Progenitor cell of endocrine pancreas (in vitro differentiated cells): ENCODE results near the gene SRGAP1. TPM values are rescaled to one million over a fixed set of nuclear protein-coding genes. Genes with fewer than 3 reads are reported as not detected.

Experiments used
- DNase-seq: peaks from one replicate; pipeline ENCODE4 v3.0.0; 2021; ENCODE audit warnings: low spot score; ENCODE audit not compliant: unreplicated experiment
- H3K27ac Mint-ChIP-seq: 2 replicates; pipeline ENCODE4 v1.8.0; 2021; ENCODE audit warnings: mild to moderate bottlenecking, moderate library complexity, mixed read lengths
- H3K27me3 Mint-ChIP-seq: 2 replicates; pipeline ENCODE4 v1.8.0; 2021; ENCODE audit warnings: mixed read lengths
- H3K36me3 Mint-ChIP-seq: 2 replicates; pipeline ENCODE4 v1.8.0; 2022; ENCODE audit warnings: mixed read lengths; ENCODE audit not compliant: insufficient read depth
- H3K4me1 Mint-ChIP-seq: 2 replicates; pipeline ENCODE4 v1.8.0; 2021; ENCODE audit warnings: low read depth, mixed read lengths
- H3K4me3 Mint-ChIP-seq: 2 replicates; pipeline ENCODE4 v1.8.0; 2021; ENCODE audit warnings: low read depth, mild to moderate bottlenecking, moderate library complexity, mixed read lengths
- H3K9me3 Mint-ChIP-seq: 2 replicates; pipeline ENCODE4 v1.8.0; 2021; ENCODE audit warnings: low read depth, mixed read lengths
- total RNA-seq: library from RNA; stranded (reverse); gene quantifications from 2 replicates; pipeline ENCODE4 v1.2.1, GENCODE V29; 2021
- TF ChIP-seq, protein P1 (sequence below): fragments of 200-600 bp; sonication (generic); IDR thresholded peaks from one replicate; pipeline ENCODE4 v1.5.0; 2021; ENCODE audit warnings: antibody characterized with exemption, mild to moderate bottlenecking; ENCODE audit not compliant: unreplicated experiment

Gene SRGAP1
- total RNA-seq, 1 donor from 2014 or later: 23.1 TPM

GRCh38 chr12:63822352-63822751, 22.1 kb upstream of the SRGAP1 start:
- Mint-ChIP-seq H3K4me1 (no peaks in the 10 kb centered on the region), H3K36me3 (peaks cover 1% of the 10 kb centered on the region), H3K9me3 (peaks cover 18% of the 10 kb centered on the region), H3K27ac (peak overlapping the region; percentile 62), H3K27me3 (no peaks in the 10 kb centered on the region), H3K4me3 (no peak overlapping the region)
- TF ChIP-seq, protein P1, sequence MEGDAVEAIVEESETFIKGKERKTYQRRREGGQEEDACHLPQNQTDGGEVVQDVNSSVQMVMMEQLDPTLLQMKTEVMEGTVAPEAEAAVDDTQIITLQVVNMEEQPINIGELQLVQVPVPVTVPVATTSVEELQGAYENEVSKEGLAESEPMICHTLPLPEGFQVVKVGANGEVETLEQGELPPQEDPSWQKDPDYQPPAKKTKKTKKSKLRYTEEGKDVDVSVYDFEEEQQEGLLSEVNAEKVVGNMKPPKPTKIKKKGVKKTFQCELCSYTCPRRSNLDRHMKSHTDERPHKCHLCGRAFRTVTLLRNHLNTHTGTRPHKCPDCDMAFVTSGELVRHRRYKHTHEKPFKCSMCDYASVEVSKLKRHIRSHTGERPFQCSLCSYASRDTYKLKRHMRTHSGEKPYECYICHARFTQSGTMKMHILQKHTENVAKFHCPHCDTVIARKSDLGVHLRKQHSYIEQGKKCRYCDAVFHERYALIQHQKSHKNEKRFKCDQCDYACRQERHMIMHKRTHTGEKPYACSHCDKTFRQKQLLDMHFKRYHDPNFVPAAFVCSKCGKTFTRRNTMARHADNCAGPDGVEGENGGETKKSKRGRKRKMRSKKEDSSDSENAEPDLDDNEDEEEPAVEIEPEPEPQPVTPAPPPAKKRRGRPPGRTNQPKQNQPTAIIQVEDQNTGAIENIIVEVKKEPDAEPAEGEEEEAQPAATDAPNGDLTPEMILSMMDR: no peak
- no peak for DNase-seq

- DNase-seq: no peak
- Mint-ChIP-seq H3K4me1 (no peaks in the 10 kb centered on the region), H3K27ac (no peak overlapping the region), H3K4me3 (no peak overlapping the region), H3K36me3 (peaks cover 1% of the 10 kb centered on the region), H3K9me3 (peaks cover 18% of the 10 kb centered on the region), H3K27me3 (no peaks in the 10 kb centered on the region)
- TF ChIP-seq, protein P1: no peak
These were observed 21.5 kb upstream of the SRGAP1 start for GRCh38 chr12:63823040-63823439.

DNA sequence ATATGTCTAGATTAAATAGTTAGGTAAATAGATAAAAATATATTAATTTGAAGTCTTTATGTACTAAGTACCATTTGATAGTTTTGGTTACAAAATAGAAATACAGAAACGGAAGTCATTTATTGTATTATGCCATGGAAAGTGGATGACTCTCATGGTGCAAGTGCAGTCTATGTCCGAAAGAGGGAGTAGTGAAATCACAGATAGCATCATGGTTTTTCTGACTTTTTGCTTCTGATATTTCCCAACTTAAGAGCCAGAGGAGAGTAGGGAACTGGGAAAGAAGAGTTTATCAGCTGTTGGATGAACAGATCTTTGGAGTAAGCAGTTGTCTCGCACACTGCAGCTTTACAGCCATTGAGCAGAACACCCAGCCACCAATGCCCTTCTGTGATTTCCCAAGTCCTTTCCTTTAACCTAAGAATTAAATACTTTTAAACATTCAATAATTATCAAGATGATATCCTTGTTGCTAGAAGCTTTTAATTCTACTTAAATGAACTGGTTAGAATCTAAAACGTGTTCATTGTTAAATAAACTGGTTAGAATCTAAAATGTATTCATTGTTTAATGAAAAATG, 18.4 kb upstream of the SRGAP1 start:
- no peak overlapping the region for H3K27ac Mint-ChIP-seq
- H3K36me3 Mint-ChIP-seq: peaks cover 1% of the 10 kb centered on the region
- no peaks in the 10 kb centered on the region for H3K27me3 Mint-ChIP-seq
- H3K4me3 Mint-ChIP-seq: no peak overlapping the region
- H3K4me1 Mint-ChIP-seq: no peaks in the 10 kb centered on the region
- DNase-seq: no peak
- TF ChIP-seq, protein P1: peak; percentile 80
- peaks cover 14% of the 10 kb centered on the region for H3K9me3 Mint-ChIP-seq

DNA sequence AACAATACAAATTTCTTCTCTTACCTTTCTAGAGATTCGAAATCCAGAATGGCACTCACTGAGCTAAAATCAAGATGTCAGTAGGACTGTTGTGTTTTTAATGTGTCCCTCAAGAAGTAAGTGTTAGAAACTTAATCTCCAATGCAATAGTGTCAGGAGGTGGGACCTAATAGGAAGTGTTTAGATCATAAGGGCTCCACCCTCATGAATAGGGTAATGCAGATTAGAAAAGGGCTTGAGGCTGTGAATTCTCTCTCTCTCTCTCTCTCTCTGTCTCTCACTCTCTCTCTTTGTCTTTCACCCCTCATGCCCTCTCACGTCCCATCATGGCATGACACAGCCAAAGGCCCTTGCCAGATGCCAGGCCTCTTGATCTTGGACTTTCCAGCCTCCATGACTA, 15.6 kb upstream of the SRGAP1 start:
- Mint-ChIP-seq H3K36me3 (no peaks in the 10 kb centered on the region), H3K9me3 (peaks cover 5% of the 10 kb centered on the region)

DNA sequence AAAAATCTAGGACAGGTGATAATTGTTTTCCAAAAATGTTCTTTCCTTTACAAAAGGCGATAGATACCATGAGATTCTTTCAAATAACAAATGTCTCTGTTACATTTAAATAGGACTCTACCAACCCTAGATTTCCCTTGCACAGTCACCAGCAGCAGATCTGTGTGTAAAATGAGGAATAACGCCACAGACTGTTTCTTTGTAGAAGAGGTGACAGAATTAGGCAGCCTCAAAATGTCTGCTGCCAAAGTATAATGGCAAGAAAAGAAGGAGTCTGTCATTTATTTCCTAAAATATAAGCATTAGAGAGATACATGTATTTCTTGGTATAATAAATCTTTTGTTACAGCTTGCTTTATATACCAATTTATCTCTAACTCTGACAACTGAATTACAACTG, 8.5 kb upstream of the SRGAP1 start:
- no peaks in the 10 kb centered on the region for H3K9me3 Mint-ChIP-seq
- no peak overlapping the region for H3K27ac Mint-ChIP-seq
- peaks cover 3% of the 10 kb centered on the region for H3K27me3 Mint-ChIP-seq
- TF ChIP-seq, protein P1: no peak
- H3K4me3 Mint-ChIP-seq: no peak overlapping the region
- H3K36me3 Mint-ChIP-seq: no peaks in the 10 kb centered on the region
- peaks cover 11% of the 10 kb centered on the region for H3K4me1 Mint-ChIP-seq
- no peak for DNase-seq

More for the DNA sequence above, 15.6 kb upstream of the SRGAP1 start:
- Mint-ChIP-seq H3K27me3 (no peaks in the 10 kb centered on the region), H3K4me1 (no peaks in the 10 kb centered on the region), H3K27ac (no peak overlapping the region), H3K4me3 (no peak overlapping the region)
- DNase-seq: no peak
- TF ChIP-seq, protein P1: no peak
